ENCODE data around the gene CSPG5.

Gene CSPG5, protein sequence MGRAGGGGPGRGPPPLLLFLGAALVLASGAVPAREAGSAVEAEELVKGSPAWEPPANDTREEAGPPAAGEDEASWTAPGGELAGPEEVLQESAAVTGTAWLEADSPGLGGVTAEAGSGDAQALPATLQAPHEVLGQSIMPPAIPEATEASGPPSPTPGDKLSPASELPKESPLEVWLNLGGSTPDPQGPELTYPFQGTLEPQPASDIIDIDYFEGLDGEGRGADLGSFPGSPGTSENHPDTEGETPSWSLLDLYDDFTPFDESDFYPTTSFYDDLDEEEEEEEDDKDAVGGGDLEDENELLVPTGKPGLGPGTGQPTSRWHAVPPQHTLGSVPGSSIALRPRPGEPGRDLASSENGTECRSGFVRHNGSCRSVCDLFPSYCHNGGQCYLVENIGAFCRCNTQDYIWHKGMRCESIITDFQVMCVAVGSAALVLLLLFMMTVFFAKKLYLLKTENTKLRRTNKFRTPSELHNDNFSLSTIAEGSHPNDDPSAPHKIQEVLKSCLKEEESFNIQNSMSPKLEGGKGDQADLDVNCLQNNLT

DNA sequence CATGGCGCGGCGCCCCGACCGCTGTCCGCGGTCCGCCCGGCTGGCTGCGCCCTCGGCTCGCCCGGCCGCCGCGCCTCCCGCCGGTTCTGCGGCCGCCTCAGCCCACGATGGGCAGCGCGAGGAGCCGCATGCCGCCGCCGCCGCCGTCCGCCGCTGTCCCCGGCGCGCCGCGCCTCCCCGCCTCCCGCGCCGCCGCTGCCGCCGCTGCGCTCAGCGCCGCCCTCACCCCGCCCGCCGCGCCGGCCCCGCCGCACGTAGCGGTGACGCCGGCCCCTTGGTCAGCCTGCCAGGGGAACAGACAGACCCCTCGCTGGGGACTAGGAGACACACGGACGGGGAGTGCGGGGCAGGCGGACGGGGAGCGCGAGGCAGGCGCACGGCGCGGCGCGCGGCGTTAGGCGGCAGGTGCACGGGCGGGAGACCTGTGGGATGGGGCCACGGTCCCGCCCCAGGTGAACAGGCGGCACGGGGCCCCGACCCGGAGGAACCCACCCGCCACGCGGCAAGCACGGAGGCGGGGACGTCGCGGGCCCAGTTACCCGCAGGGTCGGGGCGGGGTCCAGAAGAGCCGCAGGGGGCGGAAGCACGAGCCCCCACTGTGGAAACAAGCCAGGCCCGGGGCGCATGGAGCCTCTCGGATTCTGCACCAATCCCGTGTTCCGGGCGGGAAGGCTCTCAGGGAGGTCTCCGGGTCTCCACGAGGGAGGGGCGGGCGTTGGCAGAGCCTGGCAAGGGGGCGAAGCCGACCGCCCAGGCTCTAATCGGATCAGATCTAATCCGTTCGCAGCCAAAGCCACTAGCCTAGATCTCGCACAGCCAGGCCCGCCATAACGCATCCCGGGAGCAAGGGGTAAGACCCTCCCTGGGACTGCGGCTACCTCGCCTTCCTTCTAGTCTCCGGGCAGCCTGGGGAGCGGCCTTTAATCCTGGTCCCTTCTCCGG is at the start of gene CSPG5:
Gene CSPG5, minus strand, starts transcription at position 175 of the 942 bp plus-strand sequence. Its CDS starts 172 bp downstream, at position 3.
- DNase-seq (ENCODE audit: low spot score), result peak; percentile 75

DNA sequence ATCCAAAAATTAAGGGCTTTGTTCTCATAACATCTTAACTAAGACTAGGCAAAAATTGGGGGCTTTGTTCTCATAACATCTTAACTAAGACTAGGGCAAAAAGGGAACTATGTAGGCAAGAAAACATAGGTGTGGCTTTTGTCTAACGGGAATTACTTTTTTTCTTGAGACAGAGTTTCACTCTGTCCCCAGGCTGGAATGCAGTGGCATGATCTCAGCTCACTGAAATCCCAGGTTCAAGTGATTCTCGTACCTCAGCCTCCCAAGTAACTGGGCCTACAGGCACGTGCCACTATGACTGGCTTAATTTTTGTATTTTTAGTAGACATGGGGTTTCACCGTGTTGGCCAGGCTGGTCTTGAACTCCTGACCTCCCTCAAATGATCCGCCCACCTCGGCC is 49.8 kb upstream of the CSPG5 start:
- DNase-seq (ENCODE audit: low spot score), result no peak

DNA sequence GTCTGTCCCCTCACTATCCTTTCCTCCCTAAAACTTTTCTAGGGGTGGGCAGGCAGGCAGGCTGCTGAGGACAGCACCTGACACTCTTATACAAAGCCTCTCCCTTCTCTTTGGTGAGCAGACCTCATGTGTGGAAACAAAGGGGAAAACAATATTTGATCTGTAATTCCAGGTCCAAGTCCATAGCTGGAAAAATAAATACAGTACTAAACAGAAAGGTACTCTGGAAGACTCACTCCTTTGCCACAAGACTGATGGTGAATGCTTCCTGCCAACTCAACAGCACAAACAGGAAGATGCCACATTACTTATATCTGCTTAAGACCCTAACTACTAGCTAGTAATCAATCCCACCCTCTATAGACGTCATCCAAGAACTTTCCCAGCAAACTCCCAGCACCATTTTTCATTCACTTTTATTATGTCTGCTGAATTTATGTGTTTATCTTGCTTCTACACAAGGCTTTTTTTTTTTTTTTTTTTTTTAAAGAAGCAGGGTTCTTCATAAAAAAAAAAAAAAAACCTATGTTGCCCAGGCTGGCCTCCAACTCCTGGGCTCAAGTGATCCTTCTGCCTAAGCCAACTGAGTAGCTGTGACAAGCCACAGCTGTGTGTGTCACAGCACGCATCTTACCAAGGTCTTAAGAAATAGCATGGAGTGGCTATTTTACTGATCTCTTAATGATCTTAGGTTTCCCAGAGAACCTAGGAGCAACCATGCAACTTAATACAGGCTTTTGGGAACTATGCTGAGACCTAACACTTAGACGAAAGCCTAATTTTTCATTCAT is 44.2 kb upstream of the CSPG5 start:
- no peak for DNase-seq (ENCODE audit: low spot score)

DNA sequence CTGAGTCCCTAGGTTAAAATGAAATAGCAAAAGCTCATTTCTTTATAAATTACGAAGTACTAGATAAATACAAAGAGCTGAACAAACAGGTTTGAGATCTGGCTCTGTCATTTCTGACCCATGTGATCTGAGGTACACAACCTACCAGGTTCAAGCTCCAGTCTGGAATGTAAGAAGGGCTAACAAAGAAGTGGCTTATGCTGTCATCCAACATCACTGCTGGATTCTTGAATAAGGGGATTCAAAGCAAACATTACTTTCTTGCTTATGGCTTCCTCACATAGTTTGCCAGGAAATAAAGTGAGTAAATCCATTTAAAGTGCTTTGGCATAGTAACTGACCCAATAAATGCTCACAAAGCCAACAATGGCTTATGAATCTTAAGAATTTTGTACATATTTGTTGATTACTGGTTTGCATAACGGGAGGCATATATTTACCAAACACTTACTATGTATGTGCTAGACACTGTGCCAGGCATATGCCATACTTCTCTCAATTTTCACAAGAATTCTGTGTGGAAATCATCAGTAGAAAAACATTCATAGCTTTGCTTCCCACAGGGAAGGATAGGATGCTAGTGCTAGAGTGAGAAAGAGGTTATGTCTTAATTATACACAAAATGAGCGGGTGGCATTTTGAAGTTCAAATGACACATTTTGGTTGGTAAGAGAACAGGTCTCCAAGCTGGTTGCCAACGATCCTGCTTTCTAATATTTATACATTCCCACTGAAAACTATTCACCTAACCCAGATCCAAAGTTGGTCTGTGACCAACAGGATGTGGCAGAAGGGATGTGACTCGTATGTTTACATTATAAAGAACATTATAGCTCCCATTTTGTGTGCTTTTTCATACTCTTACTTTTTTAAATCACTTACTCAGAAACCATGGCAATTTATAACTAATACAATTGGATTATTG is 38.7 kb upstream of the CSPG5 start:
- no peak for DNase-seq (ENCODE audit: low spot score)

DNA sequence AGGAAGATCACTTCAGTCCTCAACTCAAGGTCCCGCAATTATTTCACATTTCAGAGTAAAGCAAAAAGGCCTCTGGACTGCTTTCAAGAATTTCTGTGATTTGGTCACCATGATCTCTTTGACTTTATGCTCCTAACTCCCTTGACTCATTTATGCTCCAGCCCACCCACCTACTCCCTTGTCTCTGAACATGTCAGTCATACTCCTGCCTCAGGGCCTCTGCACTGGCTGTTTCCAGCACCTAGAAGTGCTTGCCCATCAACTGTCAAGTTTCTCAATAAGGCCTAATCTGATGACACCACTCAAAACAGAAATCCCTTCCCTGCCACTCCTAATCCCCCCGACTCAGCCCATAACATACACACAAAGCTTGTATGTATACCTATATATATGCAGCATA is 36.1 kb upstream of the CSPG5 start:
- DNase-seq (ENCODE audit: low spot score), result no peak

DNA sequence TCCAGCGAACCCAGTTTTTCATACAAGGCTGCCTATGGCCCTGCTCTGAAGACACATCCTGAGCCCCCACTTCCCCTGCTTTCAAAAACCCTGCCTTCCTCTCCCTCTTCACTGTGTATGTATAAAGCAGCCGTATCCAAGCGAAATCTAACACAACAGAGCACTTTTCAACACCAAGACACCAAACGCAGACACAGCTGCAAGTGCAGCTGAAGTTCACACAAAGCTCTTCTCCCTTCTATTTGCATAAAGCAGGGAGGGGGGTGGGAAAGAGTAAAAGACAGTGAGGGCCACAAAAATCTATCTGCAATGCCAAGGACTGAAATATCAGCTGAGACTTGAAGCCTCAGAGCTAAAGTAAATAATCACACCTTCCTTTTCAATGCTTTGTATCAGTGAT is 35.1 kb upstream of the CSPG5 start:
- no peak for DNase-seq (ENCODE audit: low spot score)

DNA sequence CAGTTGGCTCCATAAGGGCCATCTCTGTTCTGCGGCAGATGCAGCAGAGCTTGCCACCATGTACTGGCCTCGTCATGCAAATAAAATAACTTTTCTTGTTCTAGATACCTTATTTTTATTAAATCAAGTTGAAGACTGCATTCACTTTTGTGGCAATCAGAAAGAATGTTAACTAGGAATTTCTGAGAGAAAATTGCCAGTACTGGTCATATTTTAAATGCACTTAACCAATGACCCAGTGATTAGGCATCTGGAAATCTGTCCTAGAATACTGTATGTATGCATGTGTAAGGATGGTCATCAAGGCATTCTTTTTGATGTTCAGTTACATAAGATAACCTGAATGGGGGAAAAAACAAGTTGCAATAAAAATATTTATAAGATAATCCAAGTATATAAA is 34.2 kb upstream of the CSPG5 start:
- DNase-seq (ENCODE audit: low spot score), result no peak

DNA sequence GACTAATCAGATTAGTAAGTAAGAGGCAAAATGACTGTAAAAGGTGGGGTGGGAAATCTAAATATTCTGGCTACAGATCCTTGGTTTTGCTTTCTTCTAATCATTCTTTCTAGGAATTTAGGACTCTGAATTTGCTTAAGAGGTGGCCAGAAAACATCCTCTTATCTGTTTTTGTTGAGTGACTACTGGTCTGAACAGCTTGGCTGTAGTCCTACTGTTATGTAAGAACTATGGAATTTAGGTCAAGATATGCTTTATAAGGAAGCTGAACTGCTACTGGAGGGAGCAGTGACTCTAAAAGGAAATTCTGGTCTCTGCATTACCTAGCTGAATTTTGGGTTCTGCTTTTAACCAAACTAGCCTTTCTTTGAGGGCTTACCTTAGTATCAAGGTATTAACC is 33.5 kb upstream of the CSPG5 start:
- DNase-seq (ENCODE audit: low spot score), result peak; percentile 55

DNA sequence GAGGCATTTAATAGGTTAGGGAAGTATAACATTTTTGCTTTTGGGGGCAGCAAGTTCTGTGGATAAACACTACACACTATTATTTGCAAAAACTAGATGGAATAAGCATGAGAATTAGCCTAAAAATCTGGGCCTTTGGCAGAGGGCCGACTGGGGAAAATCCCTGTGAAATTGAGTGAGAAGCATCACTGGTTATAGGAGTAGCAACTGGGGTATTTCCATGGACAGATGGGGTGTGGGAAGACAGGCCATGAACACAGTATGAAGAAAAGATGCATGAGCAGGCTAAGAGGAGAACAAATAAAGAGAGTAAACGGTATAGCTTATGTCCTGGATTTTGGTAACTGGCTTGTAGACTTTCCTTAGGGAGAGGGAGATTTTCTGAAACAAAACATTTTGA is 32.9 kb upstream of the CSPG5 start:
- DNase-seq (ENCODE audit: low spot score), result no peak

DNA sequence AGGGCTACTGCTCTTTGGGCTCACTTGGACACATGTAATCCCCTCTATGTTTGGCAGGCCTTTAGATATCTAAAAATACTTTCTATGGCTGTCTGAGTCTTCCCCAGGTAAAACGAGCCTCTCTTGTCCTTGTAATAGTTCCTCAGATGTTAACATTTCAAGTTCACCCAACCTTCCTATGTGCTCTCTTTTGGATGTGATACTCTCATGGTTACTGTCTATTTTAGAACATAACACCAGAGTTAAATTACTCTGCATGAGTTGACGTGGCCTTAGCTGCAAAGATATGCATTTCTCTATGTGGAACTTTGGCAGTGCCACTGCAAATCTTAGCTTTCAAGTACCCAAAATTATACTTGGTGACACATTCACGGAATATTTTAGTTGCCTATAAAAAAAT is 31.9 kb upstream of the CSPG5 start:
- no peak for DNase-seq (ENCODE audit: low spot score)

DNA sequence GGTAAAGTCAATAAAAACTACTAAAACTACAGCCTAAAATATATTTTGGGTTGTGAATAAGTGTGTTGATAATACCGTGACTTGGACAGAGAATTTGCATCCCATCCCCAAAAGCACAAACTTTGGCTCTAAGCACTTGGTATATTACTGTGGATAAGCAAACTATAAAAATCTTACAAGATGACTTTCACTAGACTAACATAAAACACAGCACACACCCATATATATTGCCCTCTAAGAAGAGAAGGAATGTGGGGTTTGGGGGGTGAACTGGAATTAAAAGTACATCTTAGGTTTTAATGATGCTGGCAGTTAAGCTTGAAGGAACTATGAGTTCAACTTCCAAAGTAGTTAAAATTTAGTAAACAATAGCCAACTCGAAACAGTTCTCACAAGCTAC is 28.7 kb upstream of the CSPG5 start:
- no peak for DNase-seq (ENCODE audit: low spot score)

DNA sequence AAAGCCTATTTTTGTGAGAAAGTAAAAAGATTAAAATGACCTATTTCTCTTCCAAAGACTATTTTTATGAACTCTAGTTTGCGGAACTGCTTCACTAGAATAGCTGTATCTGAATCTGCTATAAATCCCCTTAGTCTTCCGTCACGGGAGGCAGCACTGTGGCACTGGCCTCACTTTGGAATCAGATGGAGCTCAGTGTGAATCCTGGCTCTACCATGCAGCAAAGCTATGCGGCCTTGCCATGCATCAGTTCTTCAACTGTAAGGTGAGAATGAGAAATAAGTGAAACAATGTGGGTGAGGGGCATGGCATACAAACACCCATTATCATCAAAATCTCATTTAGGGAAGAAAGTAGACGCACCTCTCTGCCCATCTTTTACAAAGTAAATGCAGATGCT is 27.5 kb upstream of the CSPG5 start:
- DNase-seq (ENCODE audit: low spot score), result no peak

DNA sequence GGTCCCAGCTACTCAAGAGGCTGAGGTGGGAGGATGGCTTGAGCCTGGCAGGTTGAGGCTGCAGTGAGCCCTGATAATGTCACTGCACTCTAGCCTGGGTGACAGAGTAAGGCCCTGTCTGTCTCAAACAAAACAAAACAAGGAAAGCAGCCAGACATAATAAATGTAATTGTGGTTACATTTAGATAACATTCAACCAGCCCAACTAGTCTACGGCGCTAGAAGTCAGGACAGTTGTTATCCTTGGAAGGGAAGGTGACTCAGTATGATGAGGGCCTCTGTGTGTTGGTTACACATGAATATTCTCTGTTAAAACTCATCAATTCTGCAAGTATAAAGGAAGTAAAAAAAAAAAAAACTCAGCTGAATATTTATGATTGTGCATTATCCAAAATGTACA is 27.0 kb upstream of the CSPG5 start:
- no peak for DNase-seq (ENCODE audit: low spot score)

DNA sequence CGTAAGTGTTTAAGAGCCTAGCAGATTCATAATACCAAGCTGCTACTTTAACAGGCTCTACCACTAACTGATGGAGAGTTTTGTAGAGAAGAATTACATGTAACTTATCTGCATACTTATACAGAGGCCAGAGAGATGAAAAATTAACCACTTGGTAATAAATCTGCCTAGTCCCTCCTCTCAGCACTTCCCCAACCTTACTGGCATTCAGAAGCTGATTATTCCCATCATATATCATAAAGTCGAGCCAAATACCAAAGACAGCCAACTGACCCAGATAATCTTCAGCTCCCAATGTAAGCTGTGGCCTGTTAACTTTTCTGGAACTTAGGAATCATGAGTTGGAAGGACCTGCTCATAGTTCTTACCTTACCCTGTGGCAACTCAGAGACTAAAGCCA is 25.5 kb upstream of the CSPG5 start:
- no peak for DNase-seq (ENCODE audit: low spot score)

DNA sequence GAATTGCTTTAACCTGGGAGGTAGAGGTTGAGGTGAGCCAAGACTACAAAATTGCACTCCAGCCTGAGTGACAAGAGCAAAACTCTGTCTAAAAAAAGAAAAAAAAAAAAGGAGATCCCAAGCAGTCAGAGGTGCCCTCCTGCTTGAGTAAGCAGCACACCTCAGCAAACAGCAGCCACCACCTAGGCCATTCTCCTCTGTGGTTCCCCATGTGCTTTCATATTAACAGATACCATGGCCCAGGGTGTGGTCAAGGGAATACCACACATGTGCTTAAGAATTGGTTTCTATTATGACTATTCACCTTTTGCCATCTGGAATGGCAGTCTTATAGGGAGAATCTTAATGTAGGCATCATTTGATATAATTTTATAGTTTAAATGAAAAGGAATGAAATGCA is 24.7 kb upstream of the CSPG5 start:
- no peak for DNase-seq (ENCODE audit: low spot score)

DNA sequence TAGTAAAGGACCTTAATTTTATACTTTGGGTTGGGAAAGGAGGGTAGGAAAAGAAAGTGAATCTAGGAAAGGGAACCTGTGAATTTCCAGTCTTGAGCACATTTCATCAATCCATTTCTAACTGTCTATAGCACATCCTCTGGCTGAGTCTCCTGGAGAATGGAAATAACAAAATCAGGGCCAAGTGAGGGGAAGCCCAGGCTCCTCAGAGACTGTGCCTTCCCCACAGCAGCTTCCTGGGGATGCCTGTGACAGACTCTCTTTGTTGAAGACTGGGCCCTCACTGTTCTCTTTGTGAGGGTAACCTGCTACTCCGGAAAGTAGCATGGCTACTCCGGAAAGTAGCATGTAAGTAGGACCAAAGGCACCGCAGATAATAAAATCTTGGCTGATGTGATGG is 22.6 kb upstream of the CSPG5 start:
- no peak for DNase-seq (ENCODE audit: low spot score)

DNA sequence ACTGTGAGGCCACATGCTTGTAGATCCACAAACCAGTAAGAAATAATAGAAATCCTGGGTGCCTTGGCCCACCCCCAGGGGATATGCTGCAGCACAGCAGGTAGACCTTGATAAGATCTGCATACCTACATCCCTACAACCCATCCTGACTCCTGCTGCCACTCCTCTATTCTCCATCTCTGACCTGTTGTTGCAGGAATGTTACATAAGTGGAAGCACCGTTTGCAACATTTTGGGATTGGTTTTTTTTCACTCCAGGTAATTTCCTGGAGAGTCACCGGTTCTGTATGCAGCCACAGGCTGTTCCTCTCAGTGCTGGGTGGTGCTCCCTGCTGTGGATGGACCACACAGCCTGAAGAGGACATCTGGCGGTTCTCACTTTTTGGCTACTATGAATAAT is 16.1 kb upstream of the CSPG5 start:
- DNase-seq (ENCODE audit: low spot score), result no peak

DNA sequence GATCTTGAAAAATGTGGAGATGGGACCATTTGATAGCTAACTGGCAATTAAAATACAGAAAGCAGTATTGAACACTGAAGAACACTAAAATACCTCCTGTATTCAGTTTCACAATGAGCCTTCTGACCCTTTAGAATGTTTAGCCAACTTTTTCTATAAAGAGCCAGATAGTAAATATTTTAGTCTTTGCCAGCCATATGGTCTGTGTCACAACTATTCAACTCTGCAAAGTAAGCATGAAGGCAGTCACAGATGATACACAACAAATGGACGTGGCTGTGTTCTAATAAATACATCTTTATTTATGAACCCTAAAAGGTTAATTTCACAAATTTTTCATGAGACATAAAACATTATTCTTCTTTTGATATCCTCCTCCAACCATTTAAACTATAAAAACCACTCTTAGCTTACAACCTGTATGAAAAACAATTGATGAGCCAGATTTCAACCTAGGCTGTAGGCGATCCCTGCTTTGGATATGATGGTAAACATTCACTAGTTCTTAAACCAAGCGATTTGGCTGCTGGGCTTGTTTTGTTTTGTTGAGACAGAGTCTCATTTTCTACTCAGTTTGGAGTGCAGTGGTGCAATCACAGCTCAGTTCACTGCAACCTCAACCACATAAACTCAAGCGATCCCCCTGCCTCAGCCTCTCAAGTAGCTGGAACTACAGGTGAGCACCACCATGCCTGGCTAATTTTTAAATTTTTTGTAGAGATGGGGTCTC is 13.6 kb upstream of the CSPG5 start:
- no peak for DNase-seq (ENCODE audit: low spot score)

DNA sequence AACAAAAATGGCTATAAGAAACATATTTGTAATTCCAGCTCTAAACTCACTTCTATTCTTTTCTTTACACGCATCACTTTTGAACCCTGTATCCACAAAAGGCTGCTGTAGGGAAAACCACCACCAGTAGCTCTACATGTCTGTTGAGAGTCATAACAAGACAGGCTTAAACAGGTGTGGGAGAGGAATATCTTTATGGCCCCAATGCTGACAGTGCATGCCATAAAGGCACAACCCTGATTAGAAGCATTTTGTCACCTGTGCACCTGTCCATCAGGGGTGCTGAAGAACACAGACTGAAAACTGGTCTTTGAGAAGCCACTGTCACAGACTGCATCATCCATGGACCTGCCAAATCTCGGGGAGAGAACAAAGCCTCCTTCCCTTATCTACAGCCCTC is 11.6 kb upstream of the CSPG5 start:
- DNase-seq (ENCODE audit: low spot score), result no peak

DNA sequence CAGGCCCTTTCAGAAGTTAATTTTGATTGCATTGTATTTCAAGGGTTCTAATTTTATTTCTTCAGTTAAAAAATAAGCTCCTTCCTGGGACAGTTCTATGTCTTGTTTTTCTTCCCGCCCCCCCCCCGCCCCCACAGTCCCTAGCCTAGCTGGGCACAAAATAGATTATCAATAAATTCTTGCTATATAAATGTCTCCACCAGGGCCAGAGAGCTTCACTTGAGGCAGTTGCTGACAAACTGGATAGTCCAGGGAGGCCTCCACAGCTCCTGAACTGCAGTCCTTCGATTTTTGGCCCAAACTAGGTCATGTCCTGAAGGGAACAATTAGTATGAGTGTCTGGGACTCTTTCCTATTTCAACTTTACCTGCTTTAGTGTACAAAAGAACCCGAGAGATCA is 9.9 kb upstream of the CSPG5 start:
- DNase-seq (ENCODE audit: low spot score), result no peak

All from AG20443 (cell line).